SK-N-SH treated with all-trans-retinoic acid at 6 μM for 48 hours (cell line): Measurements from ENCODE around the gene KCNN4.

Source experiments
- CSDC2 ChIP-seq: fragments of 250-450 bp; sonication (Bioruptor Pico); IDR thresholded peaks from 2 replicates; pipeline ENCODE4 v1.5.0; 2020; ENCODE audit warnings: mild to moderate bottlenecking, moderate library complexity
- OSR1 ChIP-seq: fragments of 250-450 bp; sonication (Bioruptor Pico); IDR thresholded peaks from 2 replicates; pipeline ENCODE4 v1.8.0; 2022; ENCODE audit warnings: moderate library complexity, mild to moderate bottlenecking, inconsistent platforms
- TOX ChIP-seq: fragments of 250-450 bp; sonication (Bioruptor Pico); IDR thresholded peaks from 2 replicates; pipeline ENCODE4 v1.8.0; 2021; ENCODE audit warnings: mild to moderate bottlenecking, moderate library complexity, borderline replicate concordance
- ZC3H10 ChIP-seq: fragments of 250-450 bp; sonication (Bioruptor Pico); IDR thresholded peaks from 2 replicates; pipeline ENCODE4 v1.5.1; 2021; ENCODE audit warnings: mild to moderate bottlenecking, moderate library complexity
- ZFP30 ChIP-seq: fragments of 450-650 bp; formaldehyde crosslinking; IDR thresholded peaks from 2 replicates; pipeline ENCODE4 v1.5.0; 2022; ENCODE audit warnings: mild to moderate bottlenecking, moderate library complexity
- TF ChIP-seq, protein P1 (sequence below): fragments of 250-450 bp; sonication (Bioruptor Pico); IDR thresholded peaks from 2 replicates; pipeline ENCODE4 v1.5.1; 2020; ENCODE audit warnings: low read depth, mild to moderate bottlenecking, moderate library complexity

DNA sequence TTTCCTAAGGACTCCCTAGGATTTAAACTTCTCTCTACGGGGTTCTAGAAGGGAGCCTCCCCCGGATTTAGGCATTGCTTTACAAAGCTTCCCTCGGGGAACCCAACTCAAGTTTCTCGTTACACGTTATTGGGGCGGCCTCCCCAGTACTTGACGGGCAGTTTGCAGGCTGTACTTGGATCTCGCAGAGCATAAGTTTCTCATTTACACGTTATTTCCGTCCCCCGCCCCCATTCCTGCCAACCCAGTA, 26.6 kb downstream of the KCNN4 start:
- no peak for TF ChIP-seq ZFP30 (CRISPR knock-in tag)
- TF ChIP-seq TOX, result no peak
- TF ChIP-seq CSDC2 (CRISPR knock-in tag), result no peak
- TF ChIP-seq OSR1 (CRISPR knock-in tag), result no peak
- TF ChIP-seq, protein P1, sequence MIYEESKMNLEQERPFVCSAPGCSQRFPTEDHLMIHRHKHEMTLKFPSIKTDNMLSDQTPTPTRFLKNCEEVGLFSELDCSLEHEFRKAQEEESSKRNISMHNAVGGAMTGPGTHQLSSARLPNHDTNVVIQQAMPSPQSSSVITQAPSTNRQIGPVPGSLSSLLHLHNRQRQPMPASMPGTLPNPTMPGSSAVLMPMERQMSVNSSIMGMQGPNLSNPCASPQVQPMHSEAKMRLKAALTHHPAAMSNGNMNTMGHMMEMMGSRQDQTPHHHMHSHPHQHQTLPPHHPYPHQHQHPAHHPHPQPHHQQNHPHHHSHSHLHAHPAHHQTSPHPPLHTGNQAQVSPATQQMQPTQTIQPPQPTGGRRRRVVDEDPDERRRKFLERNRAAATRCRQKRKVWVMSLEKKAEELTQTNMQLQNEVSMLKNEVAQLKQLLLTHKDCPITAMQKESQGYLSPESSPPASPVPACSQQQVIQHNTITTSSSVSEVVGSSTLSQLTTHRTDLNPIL (CRISPR knock-in tag), result no peak
- TF ChIP-seq ZC3H10 (CRISPR knock-in tag), result no peak
